Hepatocyte (in vitro differentiated cells): Measurements from ENCODE around the gene RECK. TPM values are rescaled to one million over a fixed set of nuclear protein-coding genes. Genes with fewer than 3 reads are reported as not detected.

Experiments
- DNase-seq: peaks from one replicate; pipeline ENCODE4 v3.0.0-alpha.2; 2016; ENCODE audit warnings: low spot score
- H2AFZ ChIP-seq: fragments of 200-600 bp; sonication (generic); 2 replicates; pipeline ENCODE4 v1.6.0; 2016; ENCODE audit warnings: antibody characterized with exemption, mild to moderate bottlenecking
- H3K27ac ChIP-seq: fragments of 200-600 bp; sonication (generic); 2 replicates; pipeline ENCODE4 v1.5.1; 2016; ENCODE audit warnings: mild to moderate bottlenecking
- H3K27me3 ChIP-seq: fragments of 200-600 bp; sonication (generic); 2 replicates; pipeline ENCODE4 v1.6.1; 2016
- H3K36me3 ChIP-seq: fragments of 200-600 bp; sonication (generic); replicated peaks from 2 replicates; pipeline ENCODE4 v1.5.1; 2016; ENCODE audit warnings: low read depth; ENCODE audit not compliant: insufficient read depth
- H3K4me1 ChIP-seq: fragments of 200-600 bp; sonication (generic); 2 replicates; pipeline ENCODE4 v1.5.1; 2016; ENCODE audit warnings: mild to moderate bottlenecking, moderate library complexity; ENCODE audit not compliant: insufficient read depth
- H3K4me2 ChIP-seq: fragments of 200-600 bp; sonication (generic); 2 replicates; pipeline ENCODE4 v1.6.0; 2016
- H3K4me3 ChIP-seq: fragments of 200-600 bp; sonication (generic); 2 replicates; pipeline ENCODE4 v1.5.1; 2016; ENCODE audit warnings: mild to moderate bottlenecking
- H3K79me2 ChIP-seq: fragments of 200-600 bp; sonication (generic); 2 replicates; pipeline ENCODE4 v1.6.0; 2017; ENCODE audit warnings: mild to moderate bottlenecking
- H3K9me2 ChIP-seq: fragments of 200-600 bp; sonication (generic); replicated peaks from 2 replicates; pipeline ENCODE4 v1.6.0; 2017; ENCODE audit warnings: mild to moderate bottlenecking; ENCODE audit not compliant: insufficient read depth
- H3K9me3 ChIP-seq: fragments of 200-600 bp; sonication (generic); 2 replicates; pipeline ENCODE4 v1.5.1; 2016; ENCODE audit warnings: low read depth, mild to moderate bottlenecking
- H4K20me1 ChIP-seq: fragments of 200-600 bp; sonication (generic); 2 replicates; pipeline ENCODE4 v1.6.0; 2016; ENCODE audit warnings: mild to moderate bottlenecking; ENCODE audit not compliant: insufficient read depth, poor library complexity, severe bottlenecking
- CTCF ChIP-seq: fragments of 200-600 bp; sonication (generic); IDR thresholded peaks from 2 replicates; pipeline ENCODE4 v1.5.1; 2016; ENCODE audit warnings: antibody characterized with exemption, mild to moderate bottlenecking; ENCODE audit not compliant: poor library complexity
- EZH2 ChIP-seq: fragments of 200-600 bp; sonication (generic); IDR thresholded peaks from 2 replicates; pipeline ENCODE4 v1.6.1; 2016; ENCODE audit warnings: antibody characterized with exemption, mild to moderate bottlenecking, borderline replicate concordance
- EZH2phosphoT487 ChIP-seq: fragments of 200-600 bp; sonication (generic); IDR thresholded peaks from one replicate; pipeline ENCODE4 v1.6.1; 2018; ENCODE audit warnings: antibody characterized with exemption, mild to moderate bottlenecking, low read depth, moderate library complexity; ENCODE audit not compliant: unreplicated experiment, severe bottlenecking
- WGBS: methylation state at CpG from one replicate; pipeline ENCODE4 v1.1.6; 2016; ENCODE audit warnings: low lambda C conversion rate; ENCODE audit errors: missing lambda C conversion rate; 5-methylcytosine and 5-hydroxymethylcytosine counted together
- polyA plus RNA-seq: library from polyadenylated mRNA; unstranded; fragments of >200 nt; fragmentation: Nextera tagmentation; extraction: Ambion mirVana; gene quantifications from 2 replicates; pipeline ENCODE4 v1.2.1, GENCODE V29; 2016
- total RNA-seq: library from RNA; depleted of rRNA; stranded (reverse); fragments of >200 nt; gene quantifications from 2 replicates; pipeline ENCODE4 v1.2.3, GENCODE V29; 2014

RECK gene
- total and polyA plus RNA-seq, 2 experiments from 2014 or later = 13.5 to 15.3 TPM

DNA sequence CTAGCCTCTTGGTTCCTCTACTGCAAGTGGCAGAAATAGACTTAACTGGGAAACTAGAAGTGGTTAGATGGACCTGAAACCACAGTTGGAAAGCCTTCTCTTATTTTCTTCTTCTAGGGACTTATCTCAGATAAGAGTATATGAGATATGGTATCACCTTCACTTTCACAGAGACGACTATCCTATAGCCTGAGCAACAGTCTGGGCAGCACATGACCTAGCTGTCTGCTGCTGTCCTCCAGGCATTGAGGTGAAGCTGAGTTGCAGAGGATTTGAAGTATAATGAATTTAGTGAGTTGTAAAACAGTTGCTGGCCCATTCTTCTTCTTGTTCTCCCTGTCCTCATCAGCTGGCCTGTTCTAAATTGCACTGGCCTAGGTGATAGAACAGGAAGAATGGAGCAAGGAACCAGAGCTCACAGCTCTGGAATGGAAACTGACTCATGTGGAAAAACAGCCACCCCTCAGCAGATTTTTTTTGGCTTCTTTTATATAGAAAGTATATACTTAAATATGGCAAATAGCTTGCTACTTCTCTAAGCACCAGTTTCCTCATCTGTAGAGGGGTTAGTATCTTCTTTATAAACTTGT, 27.8 kb downstream of the RECK start:
- Histone ChIP-seq H3K79me2 (no peaks in the 10 kb centered on the region), H3K4me2 (no peak overlapping the region), H3K4me1 (no peaks in the 10 kb centered on the region), H3K36me3 (no peaks in the 10 kb centered on the region), H3K4me3 (no peak overlapping the region), H3K27me3 (no peaks in the 10 kb centered on the region), H3K27ac (no peak overlapping the region), H3K9me3 (no peaks in the 10 kb centered on the region), H3K9me2 (no peaks in the 10 kb centered on the region), H2AFZ (no peak overlapping the region), H4K20me1 (no peaks in the 10 kb centered on the region)
- WGBS = 23% methylated on average over 1 of the region's 1 CpG
- DNase-seq = peak; percentile 4
- TF ChIP-seq CTCF = no peak
- TF ChIP-seq EZH2 = no peak
- no peak for TF ChIP-seq EZH2phosphoT487

DNA sequence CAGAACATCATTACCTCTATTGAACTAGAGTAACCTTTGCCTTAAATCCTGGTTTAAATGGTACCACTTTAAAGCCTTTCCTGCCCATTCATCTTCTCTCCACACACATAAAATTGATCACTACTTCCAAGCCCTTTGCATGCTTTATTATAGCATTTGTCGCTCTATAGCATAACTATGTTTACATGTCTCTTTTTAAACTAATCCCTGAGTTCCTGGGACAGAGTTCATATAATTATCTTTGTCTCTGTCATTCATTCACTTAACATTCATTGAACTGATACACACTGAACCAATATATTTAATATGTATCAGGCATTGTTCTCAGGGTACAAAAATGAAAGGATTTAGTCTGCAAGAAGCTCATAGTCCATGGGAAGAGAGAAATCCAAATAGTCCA, 37.3 kb downstream of the RECK start:
- no peak overlapping the region for H2AFZ ChIP-seq
- no peaks in the 10 kb centered on the region for H4K20me1 ChIP-seq
- H3K36me3 ChIP-seq = no peaks in the 10 kb centered on the region
- peak overlapping the region; percentile 6 for H3K27ac ChIP-seq
- peak overlapping the region; percentile 4 for H3K4me2 ChIP-seq
- TF ChIP-seq EZH2phosphoT487 (no peak), CTCF (no peak), EZH2 (no peak)
- H3K9me2 ChIP-seq = no peaks in the 10 kb centered on the region
- no peaks in the 10 kb centered on the region for H3K9me3 ChIP-seq
- H3K4me3 ChIP-seq = no peak overlapping the region
- 65% methylated on average over 1 of the region's 1 CpG for WGBS
- no peaks in the 10 kb centered on the region for H3K79me2 ChIP-seq
- no peaks in the 10 kb centered on the region for H3K27me3 ChIP-seq
- peaks cover 13% of the 10 kb centered on the region for H3K4me1 ChIP-seq
- no peak for DNase-seq

DNA sequence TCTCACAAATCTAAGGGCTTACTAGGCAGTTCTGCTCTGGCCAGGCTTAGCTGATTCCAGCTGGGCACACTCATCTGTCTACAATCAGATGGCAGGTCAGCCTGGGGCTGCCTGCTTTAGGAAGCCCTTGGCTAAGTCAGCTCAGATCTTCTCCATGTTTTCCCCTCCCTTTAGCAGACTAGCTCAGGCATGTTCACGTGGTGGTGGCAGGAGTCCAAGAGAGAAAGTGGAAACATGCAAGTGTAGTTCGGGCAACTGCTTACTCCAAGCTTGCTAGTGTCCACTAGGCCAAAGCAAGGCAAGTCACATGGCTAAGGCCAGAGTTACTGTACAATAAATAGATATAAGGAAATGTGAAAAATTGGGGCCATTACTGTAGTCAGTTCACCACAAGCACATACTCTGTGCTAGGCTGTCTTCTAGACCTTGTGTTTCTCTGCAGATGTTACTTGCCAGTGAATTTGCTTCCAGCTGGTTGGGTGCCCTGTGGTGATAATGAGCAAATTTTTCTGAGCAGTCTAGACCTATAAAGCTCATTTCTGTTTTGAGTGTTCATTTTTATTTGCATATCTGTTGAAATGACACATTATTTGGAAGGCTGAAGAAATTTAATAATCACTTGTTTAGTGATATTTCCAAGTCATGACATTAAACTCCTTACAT, 38.3 kb downstream of the RECK start:
- peak overlapping the region; percentile 6 for H3K27ac ChIP-seq
- H3K79me2 ChIP-seq = no peaks in the 10 kb centered on the region
- H3K4me2 ChIP-seq = peak overlapping the region; percentile 4
- 53% methylated on average over 2 of the region's 2 CpGs for WGBS
- DNase-seq = peak; percentile 65
- H2AFZ ChIP-seq = no peak overlapping the region
- H3K27me3 ChIP-seq = no peaks in the 10 kb centered on the region
- TF ChIP-seq CTCF (no peak), EZH2 (no peak), EZH2phosphoT487 (no peak)
- H3K4me3 ChIP-seq = no peak overlapping the region
- H3K4me1 ChIP-seq = peaks cover 13% of the 10 kb centered on the region
- H3K36me3 ChIP-seq = no peaks in the 10 kb centered on the region
- no peaks in the 10 kb centered on the region for H3K9me2 ChIP-seq
- no peaks in the 10 kb centered on the region for H4K20me1 ChIP-seq
- H3K9me3 ChIP-seq = no peaks in the 10 kb centered on the region
